ENCODE data around the gene PHACTR3.
A peak's percentile ranks its signal among the peaks of the same experiment; 100 is the strongest.

The PHACTR3 gene

GRCh38 chr20:59723108-59723500, 118.8 kb downstream of the PHACTR3 start:
- Histone ChIP-seq H3K4me3 (ENCODE audit: low read length) (no peak overlapping the region), H3K36me3 (ENCODE audit: control insufficient read depth, insufficient read depth, low read length) (no peaks in the 10 kb centered on the region), H4K8ac (ENCODE audit: low read depth, low read length) (no peak overlapping the region), H3K4me1 (ENCODE audit: control insufficient read depth, low read depth, low read length) (no peaks in the 10 kb centered on the region), H3K18ac (ENCODE audit: low read length) (no peak overlapping the region), H3K27ac (ENCODE audit: low read depth, low read length) (no peak overlapping the region), H3K23ac (ENCODE audit: low read length) (no peak overlapping the region), H3K4ac (ENCODE audit: low read depth, low read length) (no peak overlapping the region), H3K79me2 (ENCODE audit: control insufficient read depth, insufficient read depth, low read length) (no peaks in the 10 kb centered on the region), H2AK5ac (ENCODE audit: low read length) (no peak overlapping the region), H2BK5ac (ENCODE audit: low read length) (no peak overlapping the region), H3K27me3 (ENCODE audit: insufficient read depth, low read length, poor library complexity) (no peaks in the 10 kb centered on the region), H2BK120ac (ENCODE audit: low read depth, low read length) (no peak overlapping the region), H3K56ac (ENCODE audit: low read length) (no peak overlapping the region), H3K9ac (ENCODE audit: low read length) (no peak overlapping the region), H3K4me2 (ENCODE audit: low read length) (no peak overlapping the region), H4K5ac (ENCODE audit: low read length) (no peak overlapping the region), H3K79me1 (ENCODE audit: low read length) (no peaks in the 10 kb centered on the region), H2BK15ac (replicated peaks; ENCODE audit: low read depth) (no peak overlapping the region)
- no CpG with 5 or more reads among the region's 5 CpGs for WGBS (ENCODE audit: extremely low coverage, insufficient coverage, low lambda C conversion rate)
- DNase-seq, result no peak

GRCh38 chr20:59723607-59724456, 119.5 kb downstream of the PHACTR3 start:
- H3K18ac ChIP-seq (ENCODE audit: low read length), result no peak overlapping the region
- WGBS (ENCODE audit: extremely low coverage, insufficient coverage, low lambda C conversion rate), result no CpG with 5 or more reads among the region's 19 CpGs

GRCh38 chr20:59724457-59725366, 120.4 kb downstream of the PHACTR3 start:
- no peak overlapping the region for H3K23ac ChIP-seq (ENCODE audit: low read length)
- H4K8ac ChIP-seq (ENCODE audit: low read depth, low read length), result no peak overlapping the region
- H2BK120ac ChIP-seq (ENCODE audit: low read depth, low read length), result no peak overlapping the region
- H3K27ac ChIP-seq (ENCODE audit: low read depth, low read length), result no peak overlapping the region
- no peak overlapping the region for H2BK15ac ChIP-seq (replicated peaks; ENCODE audit: low read depth)
- no peaks in the 10 kb centered on the region for H3K79me2 ChIP-seq (ENCODE audit: control insufficient read depth, insufficient read depth, low read length)
- H3K4me2 ChIP-seq (ENCODE audit: low read length), result no peak overlapping the region
- no peak overlapping the region for H4K5ac ChIP-seq (ENCODE audit: low read length)
- no peak overlapping the region for H3K4ac ChIP-seq (ENCODE audit: low read depth, low read length)
- H3K56ac ChIP-seq (ENCODE audit: low read length), result no peak overlapping the region
- WGBS (ENCODE audit: extremely low coverage, insufficient coverage, low lambda C conversion rate), result no CpG with 5 or more reads among the region's 10 CpGs
- no peak overlapping the region for H2AK5ac ChIP-seq (ENCODE audit: low read length)
- H3K27me3 ChIP-seq (ENCODE audit: insufficient read depth, low read length, poor library complexity), result no peaks in the 10 kb centered on the region
- H3K9ac ChIP-seq (ENCODE audit: low read length), result no peak overlapping the region
- H3K4me1 ChIP-seq (ENCODE audit: control insufficient read depth, low read depth, low read length), result no peaks in the 10 kb centered on the region
- no peak for DNase-seq
- H2BK5ac ChIP-seq (ENCODE audit: low read length), result no peak overlapping the region
- no peaks in the 10 kb centered on the region for H3K36me3 ChIP-seq (ENCODE audit: control insufficient read depth, insufficient read depth, low read length)
- no peaks in the 10 kb centered on the region for H3K79me1 ChIP-seq (ENCODE audit: low read length)
- H3K18ac ChIP-seq (ENCODE audit: low read length), result no peak overlapping the region
- peak overlapping the region; percentile 13 for H3K4me3 ChIP-seq (ENCODE audit: low read length)

More at GRCh38 chr20:59723607-59724456, 119.5 kb downstream of the PHACTR3 start:
- no peak overlapping the region for H3K4ac ChIP-seq (ENCODE audit: low read depth, low read length)
- H3K27me3 ChIP-seq (ENCODE audit: insufficient read depth, low read length, poor library complexity), result no peaks in the 10 kb centered on the region
- no peaks in the 10 kb centered on the region for H3K4me1 ChIP-seq (ENCODE audit: control insufficient read depth, low read depth, low read length)
- H2BK5ac ChIP-seq (ENCODE audit: low read length), result no peak overlapping the region
- no peak overlapping the region for H3K9ac ChIP-seq (ENCODE audit: low read length)
- no peak overlapping the region for H4K8ac ChIP-seq (ENCODE audit: low read depth, low read length)
- H3K79me2 ChIP-seq (ENCODE audit: control insufficient read depth, insufficient read depth, low read length), result no peaks in the 10 kb centered on the region
- no peaks in the 10 kb centered on the region for H3K79me1 ChIP-seq (ENCODE audit: low read length)
- H2BK120ac ChIP-seq (ENCODE audit: low read depth, low read length), result no peak overlapping the region
- no peak overlapping the region for H3K4me2 ChIP-seq (ENCODE audit: low read length)
- H3K27ac ChIP-seq (ENCODE audit: low read depth, low read length), result no peak overlapping the region
- H4K5ac ChIP-seq (ENCODE audit: low read length), result no peak overlapping the region
- H3K56ac ChIP-seq (ENCODE audit: low read length), result no peak overlapping the region
- DNase-seq, result peak; percentile 0
- no peak overlapping the region for H2AK5ac ChIP-seq (ENCODE audit: low read length)
- no peaks in the 10 kb centered on the region for H3K36me3 ChIP-seq (ENCODE audit: control insufficient read depth, insufficient read depth, low read length)
- no peak overlapping the region for H3K23ac ChIP-seq (ENCODE audit: low read length)
- H3K4me3 ChIP-seq (ENCODE audit: low read length), result no peak overlapping the region
- H2BK15ac ChIP-seq (replicated peaks; ENCODE audit: low read depth), result no peak overlapping the region

GRCh38 chr20:59725476-59726280, 121.3 kb downstream of the PHACTR3 start:
- H3K4me3 ChIP-seq (ENCODE audit: low read length), result no peak overlapping the region
- no peaks in the 10 kb centered on the region for H3K36me3 ChIP-seq (ENCODE audit: control insufficient read depth, insufficient read depth, low read length)
- no peak overlapping the region for H2BK120ac ChIP-seq (ENCODE audit: low read depth, low read length)
- no peak overlapping the region for H4K8ac ChIP-seq (ENCODE audit: low read depth, low read length)
- H3K4me1 ChIP-seq (ENCODE audit: control insufficient read depth, low read depth, low read length), result no peaks in the 10 kb centered on the region
- no peak overlapping the region for H2BK15ac ChIP-seq (replicated peaks; ENCODE audit: low read depth)
- no CpG with 5 or more reads among the region's 8 CpGs for WGBS (ENCODE audit: extremely low coverage, insufficient coverage, low lambda C conversion rate)
- no peak overlapping the region for H2AK5ac ChIP-seq (ENCODE audit: low read length)
- H3K79me1 ChIP-seq (ENCODE audit: low read length), result no peaks in the 10 kb centered on the region
- H4K5ac ChIP-seq (ENCODE audit: low read length), result no peak overlapping the region
- no peak overlapping the region for H3K4ac ChIP-seq (ENCODE audit: low read depth, low read length)
- H3K27me3 ChIP-seq (ENCODE audit: insufficient read depth, low read length, poor library complexity), result no peaks in the 10 kb centered on the region
- H3K56ac ChIP-seq (ENCODE audit: low read length), result no peak overlapping the region
- no peak overlapping the region for H2BK5ac ChIP-seq (ENCODE audit: low read length)
- no peaks in the 10 kb centered on the region for H3K79me2 ChIP-seq (ENCODE audit: control insufficient read depth, insufficient read depth, low read length)
- H3K18ac ChIP-seq (ENCODE audit: low read length), result no peak overlapping the region
- H3K23ac ChIP-seq (ENCODE audit: low read length), result no peak overlapping the region
- H3K27ac ChIP-seq (ENCODE audit: low read depth, low read length), result no peak overlapping the region
- DNase-seq, result peak; percentile 0
- H3K4me2 ChIP-seq (ENCODE audit: low read length), result no peak overlapping the region
- H3K9ac ChIP-seq (ENCODE audit: low read length), result no peak overlapping the region

- Histone ChIP-seq H3K23ac (ENCODE audit: low read length) (no peak overlapping the region), H3K9ac (ENCODE audit: low read length) (no peak overlapping the region), H3K4me3 (ENCODE audit: low read length) (no peak overlapping the region), H2AK5ac (ENCODE audit: low read length) (no peak overlapping the region), H3K36me3 (ENCODE audit: control insufficient read depth, insufficient read depth, low read length) (no peaks in the 10 kb centered on the region), H2BK5ac (ENCODE audit: low read length) (no peak overlapping the region), H3K79me2 (ENCODE audit: control insufficient read depth, insufficient read depth, low read length) (no peaks in the 10 kb centered on the region), H3K4me1 (ENCODE audit: control insufficient read depth, low read depth, low read length) (no peaks in the 10 kb centered on the region), H3K79me1 (ENCODE audit: low read length) (no peaks in the 10 kb centered on the region), H3K4me2 (ENCODE audit: low read length) (no peak overlapping the region), H3K27me3 (ENCODE audit: insufficient read depth, low read length, poor library complexity) (no peaks in the 10 kb centered on the region), H3K4ac (ENCODE audit: low read depth, low read length) (no peak overlapping the region), H2BK120ac (ENCODE audit: low read depth, low read length) (no peak overlapping the region), H3K56ac (ENCODE audit: low read length) (no peak overlapping the region), H4K8ac (ENCODE audit: low read depth, low read length) (no peak overlapping the region), H3K18ac (ENCODE audit: low read length) (no peak overlapping the region), H3K27ac (ENCODE audit: low read depth, low read length) (no peak overlapping the region), H4K5ac (ENCODE audit: low read length) (no peak overlapping the region), H2BK15ac (replicated peaks; ENCODE audit: low read depth) (no peak overlapping the region)
- no peak for DNase-seq
- no CpG with 5 or more reads among the region's 3 CpGs for WGBS (ENCODE audit: extremely low coverage, insufficient coverage, low lambda C conversion rate)
Observed at GRCh38 chr20:59726281-59726595, 121.9 kb downstream of the PHACTR3 start.
